ENCODE results near the gene GPRC5B.

DNA sequence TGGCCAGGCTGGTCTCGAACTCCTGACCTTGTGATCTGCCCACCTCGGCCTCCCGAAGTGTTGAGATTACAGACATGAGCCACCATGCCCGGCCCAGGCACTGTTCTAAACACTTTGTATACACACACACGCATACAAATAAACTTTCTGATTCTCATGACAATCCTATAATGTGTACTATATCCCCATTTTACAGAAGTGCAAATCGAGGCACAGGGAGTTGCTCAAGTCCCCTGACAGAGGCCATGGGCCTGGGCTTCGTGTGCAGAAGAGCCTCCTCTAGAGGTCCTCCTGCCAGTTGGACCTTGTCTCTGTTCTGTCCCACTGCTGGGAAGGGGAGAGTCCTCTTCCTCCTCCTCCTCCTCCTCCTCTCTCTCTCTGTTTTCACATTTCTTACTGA lies 9.9 kb upstream of the GPRC5B start:
- TF ChIP-seq, protein P1, sequence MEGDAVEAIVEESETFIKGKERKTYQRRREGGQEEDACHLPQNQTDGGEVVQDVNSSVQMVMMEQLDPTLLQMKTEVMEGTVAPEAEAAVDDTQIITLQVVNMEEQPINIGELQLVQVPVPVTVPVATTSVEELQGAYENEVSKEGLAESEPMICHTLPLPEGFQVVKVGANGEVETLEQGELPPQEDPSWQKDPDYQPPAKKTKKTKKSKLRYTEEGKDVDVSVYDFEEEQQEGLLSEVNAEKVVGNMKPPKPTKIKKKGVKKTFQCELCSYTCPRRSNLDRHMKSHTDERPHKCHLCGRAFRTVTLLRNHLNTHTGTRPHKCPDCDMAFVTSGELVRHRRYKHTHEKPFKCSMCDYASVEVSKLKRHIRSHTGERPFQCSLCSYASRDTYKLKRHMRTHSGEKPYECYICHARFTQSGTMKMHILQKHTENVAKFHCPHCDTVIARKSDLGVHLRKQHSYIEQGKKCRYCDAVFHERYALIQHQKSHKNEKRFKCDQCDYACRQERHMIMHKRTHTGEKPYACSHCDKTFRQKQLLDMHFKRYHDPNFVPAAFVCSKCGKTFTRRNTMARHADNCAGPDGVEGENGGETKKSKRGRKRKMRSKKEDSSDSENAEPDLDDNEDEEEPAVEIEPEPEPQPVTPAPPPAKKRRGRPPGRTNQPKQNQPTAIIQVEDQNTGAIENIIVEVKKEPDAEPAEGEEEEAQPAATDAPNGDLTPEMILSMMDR (conservative IDR thresholded peaks at IDR 0.05), result no peak
- no peak for TF ChIP-seq EZH2 (IDR thresholded peaks at IDR 0.05; ENCODE audit: low read depth)

Data from PC-9 (cell line).